Measurements from ENCODE around the gene DAB1.

DAB1 gene

DNA sequence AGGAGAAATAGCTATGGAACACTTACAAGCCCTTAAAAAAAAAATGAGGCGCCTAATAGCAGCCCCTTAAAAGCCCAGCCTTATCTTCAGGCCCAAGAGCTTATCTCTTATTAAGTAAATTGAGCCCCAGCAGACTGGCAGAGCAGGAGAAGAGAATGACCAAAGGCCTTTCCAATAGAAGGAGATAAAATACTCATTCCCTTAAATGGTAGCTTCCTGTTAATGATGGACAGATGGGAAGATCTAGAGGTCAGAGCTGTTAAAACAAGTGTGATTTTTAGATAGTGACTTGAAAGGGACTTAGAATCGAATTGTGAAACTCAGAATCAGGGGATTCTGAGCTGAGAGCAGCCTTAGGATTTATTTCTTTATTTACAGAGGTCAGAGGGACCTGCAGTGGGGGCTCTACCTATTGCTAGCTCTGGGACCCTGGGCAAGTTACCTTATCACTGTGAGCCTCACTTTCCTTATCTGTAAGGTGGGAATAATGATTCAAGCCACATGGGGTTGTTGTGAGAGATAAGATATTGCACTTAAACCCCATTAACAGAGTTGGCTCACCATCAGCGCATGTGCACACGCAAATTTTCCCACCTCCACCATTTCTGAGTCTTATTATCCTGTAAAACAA lies 356.8 kb downstream of the DAB1 start:
- no peak overlapping the region for H3K4me3 ChIP-seq (ENCODE audit: control insufficient read depth, low read depth, low read length)
- TF ChIP-seq, protein P1, sequence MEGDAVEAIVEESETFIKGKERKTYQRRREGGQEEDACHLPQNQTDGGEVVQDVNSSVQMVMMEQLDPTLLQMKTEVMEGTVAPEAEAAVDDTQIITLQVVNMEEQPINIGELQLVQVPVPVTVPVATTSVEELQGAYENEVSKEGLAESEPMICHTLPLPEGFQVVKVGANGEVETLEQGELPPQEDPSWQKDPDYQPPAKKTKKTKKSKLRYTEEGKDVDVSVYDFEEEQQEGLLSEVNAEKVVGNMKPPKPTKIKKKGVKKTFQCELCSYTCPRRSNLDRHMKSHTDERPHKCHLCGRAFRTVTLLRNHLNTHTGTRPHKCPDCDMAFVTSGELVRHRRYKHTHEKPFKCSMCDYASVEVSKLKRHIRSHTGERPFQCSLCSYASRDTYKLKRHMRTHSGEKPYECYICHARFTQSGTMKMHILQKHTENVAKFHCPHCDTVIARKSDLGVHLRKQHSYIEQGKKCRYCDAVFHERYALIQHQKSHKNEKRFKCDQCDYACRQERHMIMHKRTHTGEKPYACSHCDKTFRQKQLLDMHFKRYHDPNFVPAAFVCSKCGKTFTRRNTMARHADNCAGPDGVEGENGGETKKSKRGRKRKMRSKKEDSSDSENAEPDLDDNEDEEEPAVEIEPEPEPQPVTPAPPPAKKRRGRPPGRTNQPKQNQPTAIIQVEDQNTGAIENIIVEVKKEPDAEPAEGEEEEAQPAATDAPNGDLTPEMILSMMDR (IDR thresholded peaks at IDR 0.05; ENCODE audit: control insufficient read depth, insufficient read depth, low read depth, low read length, missing control alignments), result no peak
- DNase-seq (ENCODE audit: low read depth), result no peak

DNA sequence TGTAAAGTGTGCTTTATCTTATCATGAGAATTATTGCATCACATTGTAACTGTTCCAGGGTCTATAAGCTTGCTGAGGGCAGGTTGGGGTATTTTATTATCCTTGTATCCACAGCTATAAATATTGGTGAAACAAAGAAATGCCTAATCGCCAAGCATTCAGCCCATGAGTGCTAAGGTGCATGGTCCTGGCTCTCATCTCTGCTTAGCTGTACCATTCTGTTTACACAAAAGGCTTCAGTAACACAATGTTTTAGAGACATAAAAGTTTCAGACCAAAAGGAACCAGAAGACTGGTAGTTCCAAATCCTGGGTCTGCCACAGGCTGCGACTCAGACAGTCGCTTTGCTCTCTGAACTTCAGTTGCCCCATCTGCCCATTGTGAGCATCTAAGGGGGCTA lies 358.4 kb downstream of the DAB1 start:
- no peak for DNase-seq (ENCODE audit: low read depth)
- TF ChIP-seq, protein P1 (IDR thresholded peaks at IDR 0.05; ENCODE audit: control insufficient read depth, insufficient read depth, low read depth, low read length, missing control alignments), result no peak
- H3K4me3 ChIP-seq (ENCODE audit: control insufficient read depth, low read depth, low read length), result no peak overlapping the region

DNA sequence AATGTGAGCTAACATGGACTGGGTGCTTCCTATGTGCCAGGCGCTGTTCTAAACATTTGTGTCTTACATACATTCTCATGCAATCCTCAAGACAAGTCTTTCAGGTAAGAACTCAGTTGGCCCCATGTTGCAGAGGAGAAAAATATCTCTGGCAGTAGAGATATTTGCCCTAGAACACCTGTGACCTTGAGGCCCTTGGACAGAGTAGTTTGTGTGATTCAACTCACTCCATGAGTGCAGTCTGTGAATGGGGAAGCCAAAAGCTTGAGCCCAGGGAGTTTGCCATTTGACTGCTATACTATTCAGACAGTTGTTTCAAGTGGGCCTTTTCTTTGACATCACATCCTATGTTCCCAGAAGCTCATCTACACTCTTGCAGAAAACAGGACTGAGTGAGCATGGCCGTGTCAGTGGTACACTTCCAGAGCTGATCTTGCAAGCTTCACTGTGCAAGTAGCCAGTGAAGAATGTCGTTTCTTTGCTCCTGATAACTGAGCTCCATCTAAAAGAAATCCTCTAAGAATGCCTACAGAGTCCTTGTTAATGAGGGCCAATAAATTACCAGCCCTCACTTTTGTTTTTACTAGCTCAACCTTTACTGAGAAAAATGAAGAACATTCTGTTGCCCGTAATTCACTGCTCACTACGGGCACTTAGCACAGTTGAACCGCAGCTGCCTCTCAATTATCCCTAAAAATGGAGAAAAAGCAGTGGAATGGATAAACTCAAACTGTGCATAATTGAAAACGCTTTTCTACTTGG lies 359.3 kb downstream of the DAB1 start:
- no peak overlapping the region for H3K4me3 ChIP-seq (ENCODE audit: control insufficient read depth, low read depth, low read length)
- TF ChIP-seq, protein P1 (IDR thresholded peaks at IDR 0.05; ENCODE audit: control insufficient read depth, insufficient read depth, low read depth, low read length, missing control alignments), result no peak
- DNase-seq (ENCODE audit: low read depth), result no peak

DNA sequence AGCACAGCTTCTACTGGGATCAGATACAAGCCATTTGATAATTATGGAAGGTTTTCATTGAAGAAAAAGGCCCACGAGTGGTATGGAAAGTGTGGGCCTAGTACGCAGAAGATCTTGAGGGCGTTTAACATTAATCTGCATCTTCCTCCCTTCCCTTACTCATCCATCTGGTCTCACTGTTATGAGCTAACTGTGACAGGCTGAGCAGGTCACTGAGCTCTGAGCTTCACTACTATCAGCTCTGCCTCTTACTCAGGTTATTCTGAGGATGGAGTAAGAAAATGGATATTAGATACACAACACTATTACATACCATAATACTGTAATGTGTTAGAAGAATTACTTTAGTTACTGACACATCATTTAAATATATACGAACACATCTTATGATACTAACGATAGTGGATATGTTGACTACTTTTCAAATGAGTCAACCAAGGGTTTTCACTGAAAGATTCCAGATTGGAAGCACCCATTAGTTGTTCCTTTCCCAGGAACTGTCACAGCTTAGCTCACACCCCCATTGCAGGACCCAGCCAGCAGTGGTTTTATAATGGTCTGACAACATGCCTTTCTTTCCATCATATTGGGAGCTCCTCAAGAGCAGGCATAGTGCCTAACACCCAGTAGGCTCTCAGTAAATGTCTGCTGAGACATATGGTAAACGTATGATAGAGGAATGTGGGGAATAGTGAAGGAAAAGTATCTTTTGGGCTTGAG lies 360.3 kb downstream of the DAB1 start:
- TF ChIP-seq, protein P1 (IDR thresholded peaks at IDR 0.05; ENCODE audit: control insufficient read depth, insufficient read depth, low read depth, low read length, missing control alignments), result no peak
- no peak overlapping the region for H3K4me3 ChIP-seq (ENCODE audit: control insufficient read depth, low read depth, low read length)
- DNase-seq (ENCODE audit: low read depth), result no peak

DNA sequence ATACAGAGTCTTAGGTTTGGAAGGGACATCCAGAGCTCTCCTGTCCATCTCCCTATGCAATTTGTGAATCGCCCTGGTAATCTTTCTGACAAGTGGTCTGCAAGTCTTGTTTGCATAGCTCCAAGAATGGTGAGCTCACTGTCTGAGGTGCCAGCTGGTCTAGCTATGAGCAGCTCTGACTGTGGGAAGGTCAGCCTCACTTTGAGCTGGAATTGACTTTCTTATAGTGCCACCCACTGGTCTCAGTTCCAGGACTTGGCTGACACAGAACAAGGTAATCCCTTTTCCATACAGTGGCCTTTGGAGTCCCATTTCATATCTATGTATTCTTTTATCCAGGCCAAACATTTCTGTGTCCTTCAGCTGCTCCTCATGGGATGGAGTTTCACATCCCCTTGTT lies 362.5 kb downstream of the DAB1 start:
- TF ChIP-seq, protein P1 (IDR thresholded peaks at IDR 0.05; ENCODE audit: control insufficient read depth, insufficient read depth, low read depth, low read length, missing control alignments), result peak; percentile 20
- no peak for DNase-seq (ENCODE audit: low read depth)
- H3K4me3 ChIP-seq (ENCODE audit: control insufficient read depth, low read depth, low read length), result no peak overlapping the region

DNA sequence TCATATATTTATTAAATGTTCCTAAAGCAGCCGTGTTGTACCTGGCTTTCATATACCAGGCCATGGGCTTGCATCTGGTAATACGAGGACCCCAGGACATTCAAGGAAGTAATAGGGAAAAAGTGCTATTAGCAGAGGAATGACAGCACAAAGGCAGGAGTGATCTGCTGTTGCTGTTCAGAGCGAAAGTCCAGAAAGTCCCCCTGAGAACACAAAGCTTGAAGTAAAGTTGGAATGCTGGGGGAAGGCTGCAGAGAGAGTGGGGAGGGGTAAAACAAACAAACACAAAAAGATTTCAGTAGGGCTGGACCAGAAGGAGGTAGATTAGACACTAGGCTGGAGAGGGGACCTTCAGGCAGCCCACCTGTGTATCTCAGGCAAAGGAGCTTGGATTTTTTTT lies 363.4 kb downstream of the DAB1 start:
- TF ChIP-seq, protein P1 (IDR thresholded peaks at IDR 0.05; ENCODE audit: control insufficient read depth, insufficient read depth, low read depth, low read length, missing control alignments), result no peak
- H3K4me3 ChIP-seq (ENCODE audit: control insufficient read depth, low read depth, low read length), result no peak overlapping the region
- no peak for DNase-seq (ENCODE audit: low read depth)
